PC-9 (cell line): ENCODE results near the gene FAM98B.

Experiments used
- EZH2 ChIP-seq: fragments of 200-600 bp; sonication (generic); IDR thresholded peaks from 2 replicates; pipeline ENCODE4 v1.8.0; 2017; ENCODE audit warnings: antibody characterized with exemption, low read depth
- TF ChIP-seq, protein P1 (sequence below): fragments of 200-600 bp; sonication (generic); conservative IDR thresholded peaks from 2 replicates; pipeline ENCODE4 v1.6.1; 2017; ENCODE audit warnings: mixed run types, antibody characterized with exemption, mild to moderate bottlenecking, moderate library complexity

GRCh38 chr15:38487378-38487777 is 33.5 kb downstream of the FAM98B start:
- TF ChIP-seq, protein P1, sequence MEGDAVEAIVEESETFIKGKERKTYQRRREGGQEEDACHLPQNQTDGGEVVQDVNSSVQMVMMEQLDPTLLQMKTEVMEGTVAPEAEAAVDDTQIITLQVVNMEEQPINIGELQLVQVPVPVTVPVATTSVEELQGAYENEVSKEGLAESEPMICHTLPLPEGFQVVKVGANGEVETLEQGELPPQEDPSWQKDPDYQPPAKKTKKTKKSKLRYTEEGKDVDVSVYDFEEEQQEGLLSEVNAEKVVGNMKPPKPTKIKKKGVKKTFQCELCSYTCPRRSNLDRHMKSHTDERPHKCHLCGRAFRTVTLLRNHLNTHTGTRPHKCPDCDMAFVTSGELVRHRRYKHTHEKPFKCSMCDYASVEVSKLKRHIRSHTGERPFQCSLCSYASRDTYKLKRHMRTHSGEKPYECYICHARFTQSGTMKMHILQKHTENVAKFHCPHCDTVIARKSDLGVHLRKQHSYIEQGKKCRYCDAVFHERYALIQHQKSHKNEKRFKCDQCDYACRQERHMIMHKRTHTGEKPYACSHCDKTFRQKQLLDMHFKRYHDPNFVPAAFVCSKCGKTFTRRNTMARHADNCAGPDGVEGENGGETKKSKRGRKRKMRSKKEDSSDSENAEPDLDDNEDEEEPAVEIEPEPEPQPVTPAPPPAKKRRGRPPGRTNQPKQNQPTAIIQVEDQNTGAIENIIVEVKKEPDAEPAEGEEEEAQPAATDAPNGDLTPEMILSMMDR, result no peak
- TF ChIP-seq EZH2, result no peak
